Naive B cell (primary cell): Measurements from ENCODE around the gene ALDH1L1. TPM values are rescaled to one million over a fixed set of nuclear protein-coding genes. Genes with fewer than 3 reads are reported as not detected.

Source experiments
- ATAC-seq, 2 donors: fragments of 150-1000 bp; cut with Tn5 transposase; 2 replicates each; pipeline ENCODE4 v1.10.0; 2021; ENCODE audit warnings: low read depth in 2 of 2, mild to moderate bottlenecking in 2 of 2, moderate library complexity in 2 of 2
- DNase-seq: peaks from one replicate; pipeline ENCODE4 v3.0.0; 2022
- H3K27ac Mint-ChIP-seq, 6 donors: one replicate each; pipeline ENCODE4 v1.8.0; 2020 to 2022; ENCODE audit warnings: mild to moderate bottlenecking in 6 of 6, mixed read lengths in 6 of 6, moderate library complexity in 5 of 6, inconsistent platforms in 2 of 6
- H3K27me3 Mint-ChIP-seq, 3 donors: one replicate each; pipeline ENCODE4 v1.8.0; 2021 to 2022; ENCODE audit warnings: mixed read lengths in 3 of 3, mild to moderate bottlenecking in 1 of 3
- H3K36me3 Mint-ChIP-seq, 2 donors: one replicate each; pipeline ENCODE4 v1.8.0; 2020 to 2022; ENCODE audit warnings: mixed read lengths in 2 of 2, inconsistent platforms in 1 of 2, mild to moderate bottlenecking in 1 of 2
- H3K4me1 Mint-ChIP-seq, 3 donors: one replicate each; pipeline ENCODE4 v1.8.0; 2020 to 2022; ENCODE audit warnings: mixed read lengths in 3 of 3, inconsistent platforms in 1 of 3, mild to moderate bottlenecking in 1 of 3, moderate library complexity in 1 of 3
- H3K4me3 Mint-ChIP-seq, 8 donors: one replicate each; pipeline ENCODE4 v1.8.0; 2020 to 2022; ENCODE audit warnings: mild to moderate bottlenecking in 8 of 8, mixed read lengths in 8 of 8, moderate library complexity in 8 of 8, inconsistent platforms in 2 of 8
- H3K9me3 Mint-ChIP-seq, 7 donors: one replicate each; pipeline ENCODE4 v1.8.0; 2020 to 2022; ENCODE audit warnings: mixed read lengths in 7 of 7, mild to moderate bottlenecking in 5 of 7, inconsistent platforms in 2 of 7, moderate library complexity in 1 of 7
- polyA plus RNA-seq, 6 donors: library from polyadenylated mRNA; unstranded; fragments of 300-500 nt; fragmentation: Illumina TruSeq; gene quantifications; one replicate each; pipeline ENCODE4 v1.2.3, GENCODE V29; 2021; ENCODE audit warnings: low read depth in 6 of 6

Gene ALDH1L1
- polyA plus RNA-seq, 6 donors from 2014 or later: 0.08 TPM; not detected in 5

DNA sequence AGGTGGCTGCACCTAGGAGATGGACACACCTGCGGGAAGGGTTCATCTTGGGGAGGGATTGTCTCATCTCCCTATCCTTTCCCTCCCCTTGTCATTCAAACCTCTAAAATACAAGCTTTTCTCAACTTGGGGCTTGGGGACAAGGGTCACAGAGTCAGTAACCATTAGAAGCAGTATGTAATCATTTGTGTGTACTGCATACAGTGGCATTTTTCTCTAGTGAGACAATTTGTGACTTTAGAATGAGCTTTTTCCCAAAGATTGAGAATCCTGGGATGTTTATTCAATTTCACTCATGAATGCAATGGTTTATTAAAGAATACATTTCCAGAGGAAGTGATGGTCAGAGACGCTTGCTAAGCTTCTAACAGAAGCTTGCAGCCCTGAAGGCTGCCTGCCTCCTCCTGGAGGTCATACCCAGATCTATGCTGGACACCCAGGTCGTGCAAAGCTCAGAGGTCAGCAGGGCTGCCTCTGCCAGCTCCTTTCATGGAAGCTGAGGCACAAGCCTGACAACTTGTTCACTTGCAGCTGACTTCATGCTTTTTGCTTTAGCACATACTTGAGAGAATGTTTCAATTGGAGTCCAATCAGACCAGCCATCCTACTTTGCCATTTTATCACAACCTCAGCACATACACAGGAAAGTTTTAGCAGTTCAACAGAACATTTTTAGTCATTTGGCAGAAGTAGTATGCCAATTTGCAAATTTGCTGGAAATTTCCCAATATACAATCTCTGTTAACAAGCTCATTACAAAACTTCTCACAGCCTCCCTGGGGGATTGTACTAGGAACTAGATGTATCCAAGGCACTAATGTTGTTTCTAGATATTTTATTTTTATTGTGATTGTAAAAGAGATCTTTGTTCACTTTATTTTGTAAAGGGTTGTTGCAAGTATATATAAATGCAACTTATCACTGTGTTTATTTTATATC, 25.6 kb upstream of the ALDH1L1 start:
- DNase-seq (no peak), ATAC-seq (no peak)
- Mint-ChIP-seq H3K27me3 (peaks cover 30 to 51% (median 48%) of the 10 kb centered on the region in 3 donors), H3K27ac (no peak overlapping the region), H3K36me3 (no peaks in the 10 kb centered on the region), H3K4me3 (no peak overlapping the region), H3K9me3 (no peaks in the 10 kb centered on the region), H3K4me1 (no peaks in the 10 kb centered on the region)

DNA sequence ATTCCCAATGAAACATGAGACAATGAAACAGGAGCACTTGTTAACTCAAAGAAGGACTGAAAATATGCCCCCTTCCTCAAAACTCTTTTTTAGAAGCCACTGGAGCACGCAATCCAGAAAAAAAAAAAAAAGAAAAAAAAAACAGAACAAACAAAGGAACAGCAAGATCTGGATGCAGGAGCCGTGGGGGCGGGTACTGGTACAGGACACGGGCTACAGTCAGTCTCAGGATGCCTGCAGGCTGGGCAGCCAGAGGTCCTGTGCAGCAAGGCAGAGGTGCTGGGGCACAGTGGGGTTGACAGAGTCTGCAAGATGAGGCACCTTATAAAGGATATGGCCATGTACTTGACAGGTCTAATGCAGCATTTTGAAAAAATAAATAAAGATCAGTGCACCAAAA, 22.3 kb upstream of the ALDH1L1 start:
- no peaks in the 10 kb centered on the region for H3K4me1 Mint-ChIP-seq
- H3K36me3 Mint-ChIP-seq: no peaks in the 10 kb centered on the region
- ATAC-seq (no peak), DNase-seq (no peak)
- H3K4me3 Mint-ChIP-seq: no peak overlapping the region
- H3K9me3 Mint-ChIP-seq: no peaks in the 10 kb centered on the region
- peaks cover 13 to 26% (median 18%) of the 10 kb centered on the region in 3 donors for H3K27me3 Mint-ChIP-seq
- H3K27ac Mint-ChIP-seq: no peak overlapping the region

DNA sequence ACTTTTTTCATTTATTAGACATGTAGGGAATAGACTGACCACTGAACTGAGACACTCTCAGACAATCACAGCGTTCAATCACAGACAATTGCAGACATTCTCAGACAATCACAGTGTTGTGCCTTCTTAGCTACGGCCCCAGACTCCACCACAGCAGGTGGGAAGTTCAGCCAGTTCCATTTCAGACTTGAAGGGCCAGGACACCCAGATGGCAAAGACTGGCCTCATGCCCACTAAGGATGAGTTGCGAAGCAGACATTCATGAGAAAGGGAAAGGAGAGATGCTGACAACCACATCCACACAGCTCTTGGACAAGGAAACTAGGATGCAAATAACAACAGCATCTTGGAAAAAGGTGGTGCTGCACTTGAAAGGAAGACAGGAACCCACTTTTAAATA, 21.9 kb upstream of the ALDH1L1 start:
- DNase-seq (no peak), ATAC-seq (no peak)
- H3K27me3 Mint-ChIP-seq: peaks cover 9 to 26% (median 15%) of the 10 kb centered on the region in 3 donors
- H3K4me1 Mint-ChIP-seq: no peaks in the 10 kb centered on the region
- H3K36me3 Mint-ChIP-seq: no peaks in the 10 kb centered on the region
- no peaks in the 10 kb centered on the region for H3K9me3 Mint-ChIP-seq
- H3K27ac Mint-ChIP-seq: no peak overlapping the region
- H3K4me3 Mint-ChIP-seq: peak overlapping the region in 1 of 8 donors; percentile 67

DNA sequence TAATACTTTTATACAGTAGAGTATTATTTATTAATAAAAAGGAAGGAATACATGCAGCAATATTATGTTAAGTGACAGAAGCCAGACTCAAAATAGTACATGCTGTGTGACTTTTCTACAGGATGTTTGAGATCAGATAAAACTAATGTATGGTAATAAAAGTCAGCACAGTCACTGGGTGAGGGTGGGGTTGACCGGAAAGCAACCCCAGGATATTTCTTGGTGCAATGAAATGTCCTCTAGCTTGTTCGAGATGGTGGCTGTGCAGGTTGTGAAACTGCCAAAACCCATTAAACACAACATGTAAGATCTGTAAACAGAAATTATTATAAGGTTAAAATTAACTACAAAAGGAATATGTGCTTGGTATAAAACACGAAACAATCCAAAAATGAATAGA, 20.8 kb upstream of the ALDH1L1 start:
- Mint-ChIP-seq H3K4me1 (no peaks in the 10 kb centered on the region), H3K4me3 (no peak overlapping the region)
- no peak for ATAC-seq

DNA sequence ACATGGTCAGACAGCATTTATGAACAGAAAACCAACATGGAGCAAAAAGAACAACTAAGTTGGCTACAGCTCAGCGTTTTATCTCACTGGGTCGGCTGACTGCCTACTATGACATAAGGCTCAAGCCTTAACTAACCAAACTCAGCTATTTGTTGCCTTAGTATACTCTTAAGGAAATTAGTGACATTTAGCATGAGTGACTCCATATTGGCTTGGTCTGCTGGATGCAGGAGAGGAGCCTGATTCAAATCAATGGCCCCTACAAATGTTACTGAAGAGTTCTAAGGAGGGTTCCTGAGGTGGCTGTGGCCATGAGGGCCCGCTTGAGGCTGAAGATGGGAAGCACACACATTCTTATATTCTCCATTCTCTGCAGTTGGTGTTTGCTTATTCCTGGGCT, 20.1 kb upstream of the ALDH1L1 start:
- H3K4me1 Mint-ChIP-seq: no peaks in the 10 kb centered on the region
- peaks cover 0 to 2% (median 0%) of the 10 kb centered on the region in 7 donors for H3K9me3 Mint-ChIP-seq
- no peak overlapping the region for H3K4me3 Mint-ChIP-seq
- H3K27me3 Mint-ChIP-seq: peaks cover 8 to 26% (median 15%) of the 10 kb centered on the region in 3 donors
- H3K36me3 Mint-ChIP-seq: no peaks in the 10 kb centered on the region
- ATAC-seq (no peak), DNase-seq (no peak)
- no peak overlapping the region for H3K27ac Mint-ChIP-seq

More for the DNA sequence above, 20.8 kb upstream of the ALDH1L1 start:
- Mint-ChIP-seq H3K36me3 (no peaks in the 10 kb centered on the region), H3K27me3 (peaks cover 13 to 26% (median 15%) of the 10 kb centered on the region in 3 donors), H3K27ac (no peak overlapping the region), H3K9me3 (peaks cover 0 to 2% (median 0%) of the 10 kb centered on the region in 7 donors)
- no peak for DNase-seq

DNA sequence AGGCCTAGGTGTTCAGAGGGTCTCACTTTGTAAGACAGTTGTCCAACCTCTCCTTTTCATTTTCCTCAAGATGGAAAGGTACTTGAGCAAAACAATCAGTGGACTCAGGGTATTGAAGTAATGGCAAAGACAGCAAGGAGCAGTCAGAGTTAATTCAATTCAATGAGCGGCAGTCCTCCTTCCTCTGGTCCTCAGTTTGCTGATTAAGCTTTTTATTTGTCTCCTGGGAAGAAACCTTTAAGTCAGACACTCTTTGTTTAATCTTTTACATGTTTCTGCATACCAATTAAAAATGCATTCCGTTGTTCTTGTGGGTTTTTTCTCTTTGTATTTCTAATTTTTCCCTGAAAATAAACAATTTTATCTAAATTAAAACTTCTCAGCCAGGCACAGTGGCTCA, 18.9 kb upstream of the ALDH1L1 start:
- H3K4me1 Mint-ChIP-seq: no peaks in the 10 kb centered on the region
- H3K36me3 Mint-ChIP-seq: peaks cover 0 to 7% of the 10 kb centered on the region in 2 donors
- peaks cover 5 to 16% (median 8%) of the 10 kb centered on the region in 3 donors for H3K27me3 Mint-ChIP-seq
- H3K9me3 Mint-ChIP-seq: peaks cover 0 to 11% (median 4%) of the 10 kb centered on the region in 7 donors
- DNase-seq: no peak
- ATAC-seq: no peak
- H3K27ac Mint-ChIP-seq: no peak overlapping the region
- H3K4me3 Mint-ChIP-seq: no peak overlapping the region

DNA sequence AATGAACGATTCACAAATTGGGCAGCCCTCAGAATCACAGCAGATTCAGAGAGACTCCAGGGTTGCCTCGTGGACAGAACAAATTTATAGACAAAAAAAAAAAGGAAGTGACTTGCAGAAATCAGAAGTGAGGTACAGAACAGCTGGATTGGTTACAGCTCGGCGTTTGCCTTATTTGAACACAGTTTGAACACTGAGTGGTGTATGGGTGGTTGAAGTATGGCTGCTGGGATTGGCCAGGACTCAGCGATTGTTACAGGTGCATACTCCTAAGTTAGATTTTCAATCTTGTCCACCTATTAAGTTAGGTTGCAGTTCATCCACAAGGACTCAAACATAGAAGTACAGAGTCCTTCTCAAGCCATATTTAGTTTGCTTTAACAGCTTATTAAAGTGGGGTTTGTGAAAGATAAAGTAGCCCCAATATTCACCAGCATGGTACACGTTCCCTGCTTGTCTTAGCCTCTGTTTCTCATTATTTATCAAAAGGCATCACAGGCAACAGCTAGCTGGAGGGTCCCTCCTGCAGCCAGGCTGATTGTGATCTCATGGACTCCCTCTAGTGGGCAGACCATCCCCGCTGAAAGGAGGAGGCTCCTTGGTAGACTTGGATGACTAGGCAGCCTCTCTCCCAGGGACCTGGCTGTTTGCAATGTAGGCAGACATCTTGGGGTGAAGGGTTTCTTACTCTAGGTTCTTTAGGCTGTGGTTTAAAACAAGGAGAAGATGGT, 17.6 kb upstream of the ALDH1L1 start:
- DNase-seq (peak; percentile 3), ATAC-seq (peak in 1 of 2 donors; percentile 59)
- Mint-ChIP-seq H3K9me3 (peaks cover 0 to 13% (median 4%) of the 10 kb centered on the region in 7 donors), H3K36me3 (peaks cover 0 to 7% of the 10 kb centered on the region in 2 donors), H3K27ac (no peak overlapping the region), H3K27me3 (peaks cover 5 to 16% (median 8%) of the 10 kb centered on the region in 3 donors), H3K4me1 (no peaks in the 10 kb centered on the region), H3K4me3 (no peak overlapping the region)

DNA sequence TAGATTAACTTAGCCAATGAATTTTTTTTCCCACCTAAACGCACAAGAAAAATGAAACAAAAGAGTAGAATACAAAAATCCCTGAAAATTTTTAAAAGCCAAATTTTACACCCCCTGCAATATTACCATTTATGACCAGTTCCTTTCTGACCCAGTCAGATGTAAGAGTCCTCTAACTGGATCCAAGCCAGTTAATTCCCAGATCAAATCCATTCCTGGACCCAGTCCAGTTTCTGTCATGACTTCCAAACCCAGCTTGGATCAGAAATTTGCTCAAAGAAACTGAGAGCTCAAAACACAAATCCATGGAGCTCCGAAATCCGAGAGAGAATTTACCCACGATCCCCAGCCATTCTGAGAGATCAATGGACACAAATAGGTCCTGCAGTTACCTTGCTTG, 17.0 kb upstream of the ALDH1L1 start:
- Mint-ChIP-seq H3K27me3 (peaks cover 4 to 12% (median 12%) of the 10 kb centered on the region in 3 donors), H3K9me3 (peaks cover 0 to 13% (median 5%) of the 10 kb centered on the region in 7 donors), H3K36me3 (peaks cover 0 to 7% of the 10 kb centered on the region in 2 donors), H3K27ac (no peak overlapping the region), H3K4me1 (no peaks in the 10 kb centered on the region), H3K4me3 (no peak overlapping the region)
- no peak for ATAC-seq
- no peak for DNase-seq

DNA sequence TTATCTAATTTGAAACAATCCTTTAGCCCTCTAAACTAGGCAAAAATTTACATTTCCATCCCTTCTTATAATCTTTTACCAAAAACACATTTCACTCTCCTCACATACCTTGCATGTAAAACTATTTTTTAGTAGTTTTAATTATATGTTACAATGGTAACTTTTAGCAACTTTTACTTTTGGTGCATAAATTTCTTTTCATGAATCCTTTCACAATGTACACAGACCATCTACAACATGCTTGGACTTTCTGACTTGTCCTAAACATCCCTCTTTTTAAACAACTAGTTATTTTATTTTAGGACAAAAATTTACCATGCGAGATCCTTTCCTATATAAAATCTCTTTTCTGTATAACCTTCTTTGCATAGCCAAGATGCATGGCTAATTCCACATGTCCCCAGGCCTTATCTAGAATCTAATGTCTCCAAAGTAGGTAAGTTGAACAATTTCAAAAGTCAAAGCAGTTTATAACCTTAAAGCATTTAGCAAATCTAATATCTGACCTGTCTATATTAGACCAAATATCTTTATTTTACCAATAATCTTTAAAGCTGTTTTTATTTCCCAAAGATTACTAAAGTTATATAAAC, 14.4 kb upstream of the ALDH1L1 start:
- ATAC-seq: no peak
- no peak for DNase-seq
- H3K9me3 Mint-ChIP-seq: peaks cover 0 to 13% (median 8%) of the 10 kb centered on the region in 7 donors
- no peak overlapping the region for H3K27ac Mint-ChIP-seq
- no peak overlapping the region for H3K4me3 Mint-ChIP-seq
- peaks cover 0 to 11% (median 3%) of the 10 kb centered on the region in 3 donors for H3K27me3 Mint-ChIP-seq
- H3K4me1 Mint-ChIP-seq: no peaks in the 10 kb centered on the region
- H3K36me3 Mint-ChIP-seq: peaks cover 0 to 7% of the 10 kb centered on the region in 2 donors

DNA sequence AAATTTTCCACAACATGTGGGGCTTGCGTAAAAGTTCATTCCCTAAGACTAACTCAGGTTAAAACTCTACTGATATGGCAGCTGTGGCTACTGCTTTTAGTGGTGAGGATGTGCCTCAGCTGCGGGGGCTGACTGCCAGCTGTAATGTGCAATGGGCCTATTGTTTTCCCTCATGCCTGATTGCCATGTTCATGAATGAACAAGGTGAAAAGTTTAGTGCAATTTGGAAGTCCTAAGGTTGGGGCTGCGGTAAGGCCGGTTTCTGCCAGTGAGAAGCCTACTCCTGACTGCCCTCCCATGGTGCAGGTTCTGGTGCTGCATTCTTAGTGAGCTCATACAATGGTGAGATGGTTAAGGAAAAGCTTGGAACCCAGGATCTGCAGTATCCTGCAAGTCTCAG, 10.9 kb upstream of the ALDH1L1 start:
- DNase-seq (no peak), ATAC-seq (no peak)
- Mint-ChIP-seq H3K36me3 (peaks cover 0 to 7% of the 10 kb centered on the region in 2 donors), H3K4me3 (no peak overlapping the region), H3K4me1 (no peaks in the 10 kb centered on the region), H3K27ac (no peak overlapping the region), H3K9me3 (peaks cover 0 to 13% (median 5%) of the 10 kb centered on the region in 7 donors), H3K27me3 (peaks cover 0 to 13% (median 7%) of the 10 kb centered on the region in 3 donors)

DNA sequence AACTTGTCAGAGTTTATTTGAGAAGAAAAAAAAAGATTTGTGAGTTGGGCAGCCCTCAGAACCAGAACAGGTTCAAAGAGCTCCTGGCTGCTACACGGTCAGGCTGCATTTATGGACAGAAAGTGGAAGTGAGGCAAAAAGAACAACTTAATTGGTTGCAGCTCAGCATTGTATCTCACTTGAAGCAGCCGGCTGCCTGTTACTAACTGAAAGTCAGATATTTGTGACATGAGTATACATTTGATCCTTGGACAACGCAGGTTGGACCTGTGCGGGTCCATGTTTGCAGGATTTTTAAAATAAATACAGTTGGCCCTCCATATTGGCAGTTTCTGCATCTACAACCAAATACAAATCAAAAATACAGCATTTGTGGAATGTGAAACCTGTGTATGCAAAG, 7.5 kb upstream of the ALDH1L1 start:
- no peak for DNase-seq
- H3K9me3 Mint-ChIP-seq: peaks cover 0 to 3% (median 0%) of the 10 kb centered on the region in 7 donors
- ATAC-seq: no peak
- no peak overlapping the region for H3K4me3 Mint-ChIP-seq
- peaks cover 14 to 37% (median 23%) of the 10 kb centered on the region in 3 donors for H3K27me3 Mint-ChIP-seq
- H3K36me3 Mint-ChIP-seq: peaks cover 0 to 1% of the 10 kb centered on the region in 2 donors
- H3K4me1 Mint-ChIP-seq: no peaks in the 10 kb centered on the region
- no peak overlapping the region for H3K27ac Mint-ChIP-seq

DNA sequence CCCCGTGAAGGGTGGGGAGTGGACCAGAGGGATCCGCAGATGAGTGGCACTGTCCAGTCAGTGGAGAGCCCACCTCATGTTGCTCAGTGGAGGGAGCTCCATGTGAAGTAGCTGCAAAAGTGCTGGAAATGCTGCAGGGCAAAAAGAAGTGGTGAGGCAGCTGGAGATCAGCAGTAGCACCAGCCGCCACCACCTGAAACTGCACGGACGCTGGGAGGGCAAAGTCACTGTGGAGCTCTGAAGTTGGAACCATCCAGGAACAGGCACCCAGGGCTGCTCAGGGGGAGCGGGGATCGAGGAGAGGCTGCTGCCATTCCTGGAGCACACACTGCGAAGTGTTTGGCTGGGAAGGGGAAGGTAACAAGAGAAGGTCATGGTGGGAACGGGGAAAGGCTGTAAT, 6.4 kb upstream of the ALDH1L1 start:
- Mint-ChIP-seq H3K4me3 (no peak overlapping the region), H3K36me3 (peaks cover 0 to 11% of the 10 kb centered on the region in 2 donors), H3K9me3 (no peaks in the 10 kb centered on the region), H3K27me3 (peaks cover 24 to 48% (median 25%) of the 10 kb centered on the region in 3 donors), H3K4me1 (no peaks in the 10 kb centered on the region), H3K27ac (no peak overlapping the region)
- DNase-seq: no peak
- ATAC-seq: no peak

DNA sequence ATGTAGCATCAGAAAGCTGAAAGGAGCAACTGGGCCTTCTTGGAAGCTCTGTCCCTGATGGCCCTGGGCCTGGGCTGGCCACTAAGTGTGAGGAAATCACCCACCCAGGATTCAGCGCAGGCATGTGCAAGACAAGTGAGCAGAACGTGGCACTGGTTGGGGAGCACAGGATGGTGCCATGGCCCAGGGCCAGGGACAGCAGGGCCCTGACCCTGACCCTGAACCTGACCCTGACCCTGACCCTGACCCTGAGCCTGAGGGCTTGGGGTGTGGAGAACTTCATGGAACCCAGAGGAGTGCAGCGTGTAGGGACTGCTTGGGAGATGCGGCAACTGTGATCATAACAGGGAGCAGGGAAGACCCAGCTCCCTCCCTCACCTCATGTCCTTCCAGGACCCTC, 5.9 kb upstream of the ALDH1L1 start:
- Mint-ChIP-seq H3K9me3 (peaks cover 0 to 3% (median 0%) of the 10 kb centered on the region in 7 donors), H3K36me3 (peaks cover 0 to 16% of the 10 kb centered on the region in 2 donors), H3K27ac (no peak overlapping the region), H3K4me3 (no peak overlapping the region), H3K4me1 (peaks cover under 1 to 2% (median 1%) of the 10 kb centered on the region in 3 donors), H3K27me3 (peaks cover 27 to 53% (median 30%) of the 10 kb centered on the region in 3 donors)
- ATAC-seq (no peak), DNase-seq (no peak)
